Mucosa of gallbladder (tissue), 1 donor: ENCODE results near the gene PRKAG2. TPM values are rescaled to one million over a fixed set of nuclear protein-coding genes. Genes with fewer than 3 reads are reported as not detected.

Experiments used
- DNase-seq: peaks from one replicate; pipeline ENCODE4 v3.0.0-alpha.2; 2020; ENCODE audit warnings: low spot score
- total RNA-seq: library from RNA; stranded (reverse); gene quantifications from one replicate; pipeline ENCODE4 v1.2.1, GENCODE V29; 2021
- donor health status: DM: no; HTN: no; CAD: no.

The PRKAG2 gene
- total RNA-seq, 1 donor from 2014 or later = 54.8 TPM

DNA sequence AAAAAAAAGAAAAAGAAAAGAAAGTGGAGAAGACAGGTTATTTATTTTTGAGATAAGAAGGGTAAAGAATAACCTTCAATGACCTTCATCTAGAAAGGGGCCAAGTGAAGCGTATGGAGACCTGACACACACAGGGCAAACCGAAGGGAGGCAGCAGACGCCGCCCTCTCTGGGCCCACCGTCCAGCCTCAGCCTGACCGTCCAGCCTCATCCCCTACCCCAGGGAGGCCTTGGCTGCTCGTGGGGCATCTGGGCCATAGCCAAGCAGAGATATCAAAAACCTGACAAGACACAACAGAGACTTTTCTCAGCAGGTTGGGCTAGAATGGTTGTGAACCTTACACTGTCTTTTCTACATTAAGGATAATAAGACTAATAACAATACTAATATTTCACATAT is 10.9 kb downstream of the PRKAG2 start:
- DNase-seq = no peak

DNA sequence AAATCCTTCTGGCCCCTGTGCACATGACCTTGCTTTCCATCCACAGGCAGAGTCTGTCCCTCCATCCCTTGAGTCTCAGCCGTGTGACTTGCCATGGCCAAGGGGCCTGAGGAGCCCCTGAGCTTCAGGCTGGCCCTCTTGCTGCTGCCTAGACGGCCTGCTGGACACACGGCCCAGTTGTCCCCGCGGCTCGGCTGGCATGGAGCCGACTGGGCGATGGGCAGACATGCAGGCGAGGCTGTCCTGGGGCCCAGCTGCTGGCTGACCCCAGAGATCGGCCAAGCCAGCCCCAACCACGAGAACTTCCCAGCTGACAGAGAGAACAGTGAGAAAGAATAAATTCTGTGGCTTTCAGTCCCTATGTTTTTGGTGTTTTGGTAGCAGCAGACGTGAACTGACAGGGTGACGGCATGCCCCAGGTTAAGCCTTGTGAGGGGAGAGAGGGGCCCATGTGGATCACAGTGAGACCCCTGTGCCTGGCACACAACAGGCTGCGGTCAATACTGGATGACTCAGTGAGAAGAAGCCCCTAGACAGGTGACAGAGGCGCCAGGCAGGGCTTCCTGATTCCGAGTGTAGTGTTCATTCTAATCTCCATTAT is 11.7 kb downstream of the PRKAG2 start:
- DNase-seq = no peak

DNA sequence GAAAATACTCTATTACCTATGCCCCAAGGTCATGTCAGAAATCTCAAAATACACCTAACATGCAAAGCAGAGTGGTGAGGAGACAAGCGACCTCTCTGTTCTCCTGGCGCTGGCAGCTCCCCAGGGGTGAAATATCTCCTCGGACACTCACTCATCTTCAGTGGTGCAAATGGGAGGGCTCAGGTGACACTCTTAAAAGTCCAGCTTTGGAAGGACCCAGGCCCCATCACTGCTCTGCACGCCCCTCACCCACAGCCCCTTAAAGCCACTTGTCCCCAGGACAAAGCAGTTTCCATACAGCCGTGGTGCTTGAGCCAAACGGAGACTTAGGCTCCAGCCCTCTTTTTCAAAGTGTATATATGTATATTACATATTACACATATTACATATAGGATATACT is 12.4 kb downstream of the PRKAG2 start:
- DNase-seq = no peak

DNA sequence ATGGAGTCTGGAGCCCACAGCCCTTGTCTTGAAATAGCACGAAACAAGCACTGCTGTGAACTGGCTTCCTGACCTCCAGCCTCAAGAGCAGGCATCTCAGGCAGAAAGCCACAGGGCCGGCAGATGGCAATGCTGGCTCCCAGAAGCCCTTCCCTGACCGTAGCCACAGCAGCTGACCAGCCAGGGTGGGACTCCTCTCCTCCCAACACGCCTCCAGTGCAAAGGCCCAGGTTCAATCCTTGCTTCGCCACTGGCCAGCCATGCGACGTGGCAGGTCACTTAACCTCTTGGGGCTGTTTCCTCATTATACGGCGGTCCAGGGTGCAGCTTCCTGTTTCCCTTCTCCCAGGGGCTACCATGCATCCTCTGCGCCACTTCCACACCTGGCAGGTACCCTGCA is 12.8 kb downstream of the PRKAG2 start:
- DNase-seq = no peak

DNA sequence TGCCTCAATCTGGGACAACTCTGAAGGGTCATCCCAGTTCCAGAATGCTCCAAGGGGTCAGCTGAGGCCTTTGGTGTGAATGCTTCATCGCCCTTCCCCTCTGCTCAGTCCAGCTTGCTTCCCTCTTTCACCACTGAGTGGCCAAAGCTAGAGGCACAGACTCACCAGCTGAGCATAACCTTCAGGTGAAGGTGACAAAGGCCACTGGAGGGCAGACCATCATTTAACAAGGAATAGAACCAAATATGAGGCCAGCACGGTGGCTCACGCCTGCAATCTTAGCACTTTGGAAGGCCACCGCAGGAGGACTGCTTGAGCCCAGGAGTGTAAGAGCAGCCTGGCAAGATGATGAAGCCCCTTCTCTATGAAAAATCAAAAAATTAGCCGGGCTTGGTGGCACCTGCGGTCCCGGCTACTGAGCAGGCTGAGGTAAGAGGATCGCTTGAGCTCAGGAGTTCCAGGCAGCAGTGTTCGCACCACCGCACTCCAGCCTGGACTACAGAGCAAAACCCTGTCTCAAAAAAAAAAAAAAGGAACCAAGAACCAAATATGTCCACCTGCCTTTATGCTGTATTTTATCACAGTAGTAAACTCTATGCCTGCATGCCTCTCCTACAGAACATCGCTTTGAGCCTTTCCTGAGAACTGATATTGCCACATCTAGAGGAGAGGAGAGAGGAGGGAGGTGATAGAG is 13.4 kb downstream of the PRKAG2 start:
- no peak for DNase-seq

DNA sequence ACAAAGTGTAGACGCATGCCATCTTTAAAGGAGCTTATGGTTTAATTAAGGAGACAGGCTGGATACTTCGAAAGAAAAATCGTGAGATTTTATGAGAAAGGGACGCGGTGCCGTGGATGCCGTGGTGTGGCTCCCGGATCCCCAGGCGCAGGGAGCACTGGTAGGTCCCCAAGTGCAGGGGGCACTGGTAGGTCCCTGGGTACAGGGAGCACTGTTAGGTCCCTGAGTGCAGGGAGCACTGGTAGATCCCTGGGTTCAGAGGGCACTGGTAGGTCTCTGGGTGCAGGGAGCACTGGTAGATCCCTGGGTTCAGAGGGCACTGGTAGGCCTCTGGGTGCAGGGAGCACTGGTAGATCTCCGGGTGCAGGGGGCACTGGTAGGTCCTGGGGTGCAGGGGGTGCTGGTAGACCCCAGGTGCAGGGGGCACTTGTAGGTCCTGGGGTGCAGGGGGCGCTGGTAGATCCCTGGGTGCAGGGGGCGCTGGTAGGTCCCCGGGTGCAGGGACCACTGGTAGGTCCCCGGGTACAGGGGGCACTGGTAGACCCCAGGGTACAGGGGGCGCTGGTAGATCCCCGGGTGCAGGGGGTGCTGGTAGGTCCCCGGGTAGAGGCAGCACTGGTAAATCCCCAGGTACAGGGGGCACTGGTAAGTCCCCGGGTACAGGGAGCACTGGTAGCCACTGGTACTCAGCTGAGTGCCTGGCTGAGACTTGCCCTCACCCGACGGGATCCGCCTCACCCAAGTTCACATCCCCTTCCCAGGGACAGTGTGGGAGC is 14.1 kb downstream of the PRKAG2 start:
- no peak for DNase-seq

DNA sequence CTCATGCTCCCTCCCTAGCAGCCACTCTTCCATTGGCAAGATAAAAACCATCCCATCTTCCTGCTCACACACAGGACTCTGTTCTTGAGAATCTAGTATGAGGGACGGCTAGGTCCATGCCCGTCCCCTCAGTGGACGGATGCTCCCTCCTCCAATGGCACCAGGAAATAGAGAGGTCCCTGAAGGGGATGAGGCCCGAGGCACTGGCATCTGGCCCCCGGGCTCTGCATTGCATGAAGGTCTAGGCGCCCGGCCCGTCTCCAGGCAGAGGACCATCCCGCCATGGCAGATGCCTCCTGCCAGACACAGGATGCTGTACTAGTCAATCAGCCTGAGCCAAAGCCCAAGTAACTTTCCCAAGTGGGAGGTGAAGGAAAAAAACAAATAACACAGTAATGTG is 15.0 kb downstream of the PRKAG2 start:
- no peak for DNase-seq

DNA sequence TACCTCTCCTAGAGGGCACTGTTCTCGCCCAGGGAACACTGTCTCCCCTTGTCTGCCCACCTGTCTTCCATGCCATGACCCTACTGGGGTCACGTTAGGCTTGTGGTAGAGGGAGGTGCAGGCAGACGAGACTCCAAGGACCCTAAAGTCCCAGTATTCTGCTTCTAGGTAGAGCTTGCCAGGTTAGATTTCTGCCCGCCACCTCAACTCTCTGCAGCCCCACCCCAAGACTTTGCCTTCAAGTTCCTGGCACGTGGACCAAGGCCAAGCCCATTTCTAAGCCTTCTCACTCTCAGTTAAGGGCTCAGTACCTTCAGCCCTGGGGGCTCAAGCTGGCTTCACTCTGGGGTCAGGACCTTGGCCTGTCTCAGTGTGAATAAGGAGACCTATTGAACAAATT is 16.1 kb downstream of the PRKAG2 start:
- DNase-seq = no peak

DNA sequence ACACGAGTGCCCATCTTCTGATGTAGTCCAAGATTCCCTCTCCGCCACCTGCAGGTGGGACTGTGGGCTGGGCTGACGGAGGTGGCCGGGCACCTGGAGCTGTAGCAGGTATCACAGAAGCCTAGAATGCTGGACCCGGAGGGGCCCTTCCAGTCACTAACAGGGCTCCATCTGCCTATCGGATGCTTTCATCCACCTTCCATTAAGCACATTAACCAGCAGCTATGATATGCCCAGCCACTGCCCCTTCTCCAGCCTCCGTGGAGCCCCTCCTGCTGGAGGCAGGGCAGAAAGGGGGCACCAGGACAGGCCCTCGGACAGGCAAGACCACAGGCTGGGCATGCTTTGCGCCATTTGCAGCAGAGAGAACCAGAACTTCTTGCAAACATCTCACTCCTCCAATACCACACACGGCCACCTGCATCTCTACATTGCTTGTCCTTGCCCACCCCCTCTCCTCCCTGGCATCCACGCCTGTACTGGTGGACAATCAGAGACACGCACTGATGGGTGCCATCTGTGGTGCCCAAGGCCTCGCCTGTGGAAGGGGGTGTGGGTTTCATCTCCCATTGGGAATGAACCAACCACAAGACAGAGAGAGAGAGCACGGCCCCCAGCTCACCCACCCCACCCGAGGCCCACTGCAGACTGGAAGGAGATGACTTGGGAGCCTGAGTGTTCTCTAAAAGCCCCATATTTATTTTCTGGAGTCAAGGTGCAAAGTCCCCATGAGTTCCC is 16.8 kb downstream of the PRKAG2 start:
- DNase-seq = no peak

DNA sequence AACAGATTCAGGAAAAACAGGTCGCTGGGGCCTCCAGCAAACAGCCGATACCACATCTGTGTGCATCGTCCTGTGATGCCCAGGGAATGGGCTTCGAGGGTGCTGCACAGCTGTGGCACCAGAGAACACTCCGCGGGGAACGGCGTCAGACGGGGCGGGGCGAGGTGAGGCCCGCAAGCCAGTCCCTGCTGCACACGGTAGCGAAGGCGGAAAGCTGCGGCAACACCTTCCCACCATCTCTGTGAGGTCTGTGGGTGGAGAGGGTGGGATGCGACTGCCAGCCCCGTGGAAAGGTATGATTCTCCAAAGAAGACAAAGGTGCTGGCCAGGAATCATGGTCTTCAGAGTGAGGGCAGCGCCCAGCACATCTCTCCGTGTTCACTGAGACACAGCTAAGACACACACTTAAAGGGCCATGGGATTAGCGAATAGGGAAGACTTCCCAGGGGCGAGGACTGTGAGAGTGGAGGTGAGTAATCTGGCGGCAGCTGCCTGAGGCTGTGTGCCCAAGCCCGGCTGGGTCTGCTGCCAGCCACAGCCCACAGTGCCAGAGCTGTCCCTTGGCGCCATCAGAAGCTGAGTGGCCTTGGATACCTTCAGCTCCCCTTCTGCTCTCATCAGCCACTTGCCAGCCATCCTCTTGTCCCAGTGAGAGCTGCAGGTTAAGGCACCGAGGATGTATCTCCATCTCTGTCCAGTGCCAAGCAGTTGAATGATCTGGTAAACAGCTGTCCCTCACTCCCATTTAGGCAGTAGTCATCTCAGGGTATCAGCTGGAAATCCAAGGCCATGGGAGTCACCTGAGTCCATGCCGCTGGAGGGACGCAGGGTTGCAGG is 17.6 kb downstream of the PRKAG2 start:
- no peak for DNase-seq

DNA sequence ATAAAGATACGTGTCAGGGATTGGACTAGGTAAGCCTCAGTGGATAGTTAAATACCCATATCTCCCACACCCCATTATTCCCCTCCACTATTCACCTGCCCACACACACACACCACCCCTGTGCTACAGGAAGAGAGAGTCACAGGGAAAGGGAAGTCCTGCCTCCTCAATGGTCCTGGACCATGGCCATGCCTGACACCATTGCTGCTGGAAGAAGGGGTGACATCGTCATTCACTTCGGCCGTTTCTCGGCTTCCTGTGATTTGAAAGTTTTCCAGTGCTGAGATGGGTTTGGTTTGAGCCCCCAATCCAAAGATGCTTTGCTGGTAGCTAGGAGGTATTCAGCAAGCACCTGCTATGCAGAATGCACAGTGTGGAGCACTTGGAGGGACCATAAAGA is 18.5 kb downstream of the PRKAG2 start:
- DNase-seq = no peak

DNA sequence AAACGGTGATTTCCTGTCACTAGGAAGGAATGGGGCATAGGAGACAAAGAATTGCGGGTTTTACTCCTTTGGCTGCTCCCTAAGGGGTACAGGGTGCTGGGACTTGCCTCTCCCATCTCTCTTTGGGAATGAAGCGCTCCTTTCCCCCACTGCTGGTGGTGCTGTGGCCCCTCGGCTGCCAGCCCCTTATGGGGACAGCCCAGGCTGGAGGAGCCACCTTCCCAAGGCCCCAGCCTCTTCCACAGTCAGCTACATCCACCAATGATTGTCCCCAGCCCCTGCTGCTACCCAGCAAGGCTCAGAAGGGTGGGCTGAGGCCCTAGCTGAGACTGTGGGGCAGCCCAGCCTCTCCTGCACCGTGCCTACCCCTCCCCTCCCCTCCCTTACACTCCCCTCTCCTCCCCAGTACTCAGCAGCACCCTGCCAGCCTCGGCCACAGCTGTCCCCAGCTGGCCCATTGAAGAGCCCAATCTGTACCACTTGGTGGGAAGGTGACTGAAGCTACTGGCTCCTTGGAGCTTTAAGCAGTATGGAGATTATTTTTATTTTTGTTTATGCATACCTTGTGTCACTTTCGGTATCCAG is 19.0 kb downstream of the PRKAG2 start:
- no peak for DNase-seq

DNA sequence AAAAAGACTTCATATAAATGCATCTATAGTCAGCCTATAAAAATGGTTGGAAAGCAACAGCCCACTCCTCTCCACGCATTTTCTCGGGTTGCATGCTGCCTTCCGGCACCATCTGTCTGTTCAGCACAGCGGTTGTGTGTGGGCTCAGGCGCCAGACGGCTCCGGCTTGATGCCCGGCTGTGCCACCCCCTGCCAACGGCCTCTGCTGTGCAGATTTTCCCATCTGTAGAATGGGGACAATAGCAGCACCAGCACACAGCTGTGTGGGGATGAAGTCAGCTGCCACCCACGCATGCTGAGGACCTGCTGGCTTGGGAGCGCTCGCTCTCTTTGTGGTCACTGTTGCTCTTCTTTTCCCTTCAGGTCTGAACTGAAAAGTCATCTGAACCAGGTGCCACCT is 19.5 kb downstream of the PRKAG2 start:
- DNase-seq = no peak

DNA sequence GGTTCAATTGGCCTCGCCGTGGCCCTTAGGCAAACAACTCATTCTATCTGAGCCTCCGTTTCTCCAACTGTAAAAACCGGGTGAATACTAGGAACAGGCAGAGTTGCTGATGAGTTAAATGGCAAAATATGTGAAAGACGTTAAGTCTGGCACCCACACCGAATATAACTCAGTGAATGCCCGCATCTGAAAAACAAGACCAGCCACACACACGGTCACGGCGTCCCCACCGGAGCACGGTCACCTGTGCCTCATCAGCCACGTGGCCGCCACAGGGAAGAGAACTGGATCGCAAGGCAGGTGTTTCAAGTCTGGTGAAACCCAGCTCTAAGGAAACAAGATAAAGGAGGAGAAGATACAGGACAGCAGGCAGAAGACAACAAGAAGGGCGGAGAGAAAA is 20.4 kb downstream of the PRKAG2 start:
- no peak for DNase-seq

DNA sequence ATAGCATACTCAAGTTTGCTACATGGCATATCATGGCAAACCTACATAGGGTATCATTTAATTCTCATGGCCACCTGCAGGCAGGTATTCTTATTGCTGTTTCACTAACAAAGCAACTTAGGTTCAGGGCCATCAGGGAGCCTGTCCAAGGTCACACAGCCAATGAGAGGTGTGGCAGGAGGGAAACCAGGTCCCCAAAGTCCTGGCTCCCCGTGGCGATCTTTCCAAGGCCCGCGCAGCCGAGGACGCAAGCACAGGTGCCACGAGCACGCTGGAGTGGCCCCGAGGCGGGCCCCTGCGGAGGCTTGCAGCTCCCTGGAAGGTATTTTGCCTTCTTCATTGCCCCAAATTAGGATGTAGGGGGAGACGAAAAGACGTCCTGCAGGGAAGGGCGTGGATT is 20.8 kb downstream of the PRKAG2 start:
- DNase-seq = no peak

DNA sequence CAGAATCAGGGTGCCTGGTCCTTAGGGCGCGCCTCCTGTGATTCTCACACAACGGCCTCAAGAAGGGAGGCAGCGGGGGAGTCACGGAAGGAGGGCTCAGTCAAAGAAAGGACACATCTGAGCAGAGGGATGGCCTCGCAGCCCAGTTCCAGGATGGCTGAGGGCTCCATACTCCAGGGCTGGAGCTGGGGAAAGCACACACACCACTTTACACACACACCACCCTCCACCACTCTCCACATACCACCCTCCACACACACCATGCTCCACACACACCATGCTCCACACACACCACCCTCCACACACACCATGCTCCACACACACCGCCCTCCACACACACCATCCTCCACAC is 22.2 kb downstream of the PRKAG2 start:
- DNase-seq = no peak

DNA sequence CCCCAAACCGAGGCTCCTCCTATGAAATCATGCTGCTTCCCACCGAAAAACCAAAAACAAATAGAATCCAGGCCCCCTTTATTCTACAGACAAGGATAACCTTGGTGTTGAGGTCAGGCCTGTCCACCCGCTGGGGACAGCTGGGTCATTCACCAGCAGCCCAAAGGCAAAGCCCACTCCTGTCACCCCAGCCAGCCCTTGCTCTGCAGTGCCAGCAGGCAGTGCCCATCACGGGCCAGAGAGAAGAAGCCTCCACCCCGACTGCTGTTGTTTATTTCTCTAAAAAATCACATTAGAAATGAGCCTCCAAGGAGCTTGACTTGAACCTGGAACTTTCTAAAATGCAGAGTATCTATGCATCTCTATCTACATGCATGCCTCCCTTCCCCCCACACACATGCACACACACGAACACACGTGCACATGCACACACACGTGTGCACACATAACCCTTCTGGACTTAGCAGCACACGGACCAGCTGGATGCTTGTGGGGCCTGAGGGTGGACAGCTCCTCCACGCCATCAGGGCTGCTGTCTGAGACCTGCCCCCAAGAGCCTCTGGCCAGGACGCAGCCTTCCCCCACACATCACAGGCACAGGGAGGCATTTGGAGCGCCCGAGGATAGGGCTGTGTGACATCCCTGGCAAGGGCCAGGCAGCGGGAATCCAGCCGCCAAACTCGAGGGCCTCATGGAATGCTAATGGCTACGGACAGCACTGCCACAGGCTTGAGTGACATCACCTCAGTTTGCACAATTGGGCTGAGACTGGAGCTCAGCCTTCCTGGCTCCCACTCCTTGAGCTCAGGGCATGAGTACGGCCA is 22.8 kb downstream of the PRKAG2 start:
- DNase-seq = no peak

DNA sequence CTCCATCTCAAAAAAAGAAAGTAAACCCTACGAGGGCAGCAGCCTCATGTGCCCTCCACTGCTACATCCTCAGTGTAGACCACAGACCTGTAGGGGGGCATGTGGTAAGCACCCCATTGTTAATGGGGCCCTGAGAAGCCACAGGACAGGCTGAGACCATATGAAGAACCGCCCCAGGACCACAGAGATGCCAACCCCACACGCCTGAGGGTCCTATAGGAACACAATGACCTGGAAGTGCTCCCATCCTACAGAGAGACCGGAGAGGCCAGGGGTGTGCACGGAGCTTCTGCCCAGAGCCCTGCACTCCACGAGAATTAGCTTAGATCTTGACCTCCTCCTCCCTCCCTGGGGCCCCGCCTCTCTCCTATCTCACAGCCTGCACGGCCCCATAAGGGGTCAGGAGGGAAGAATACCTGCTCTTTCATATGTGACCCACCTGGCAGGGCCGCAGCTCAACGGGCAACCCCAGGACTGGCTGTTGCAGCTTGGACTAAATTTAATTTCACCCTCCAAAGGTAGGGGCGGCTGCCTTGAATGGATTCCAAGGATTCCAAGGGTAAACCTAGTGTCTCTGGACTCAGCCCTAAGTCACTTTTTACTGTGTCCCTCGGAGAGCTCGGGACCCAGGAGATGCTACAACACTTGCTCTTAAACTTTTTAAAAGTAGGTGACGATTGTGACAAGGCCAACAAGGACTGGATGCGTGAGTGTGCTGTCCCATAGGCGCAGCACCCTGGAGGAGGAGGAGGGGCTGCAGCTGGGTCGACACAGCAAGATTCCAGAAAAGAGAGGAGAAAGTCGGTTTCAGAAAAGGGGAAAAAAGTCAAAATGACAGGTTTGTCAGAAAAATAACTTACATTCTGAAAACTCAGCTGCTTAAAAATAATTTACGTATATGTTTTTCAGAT is 24.2 kb downstream of the PRKAG2 start:
- no peak for DNase-seq

DNA sequence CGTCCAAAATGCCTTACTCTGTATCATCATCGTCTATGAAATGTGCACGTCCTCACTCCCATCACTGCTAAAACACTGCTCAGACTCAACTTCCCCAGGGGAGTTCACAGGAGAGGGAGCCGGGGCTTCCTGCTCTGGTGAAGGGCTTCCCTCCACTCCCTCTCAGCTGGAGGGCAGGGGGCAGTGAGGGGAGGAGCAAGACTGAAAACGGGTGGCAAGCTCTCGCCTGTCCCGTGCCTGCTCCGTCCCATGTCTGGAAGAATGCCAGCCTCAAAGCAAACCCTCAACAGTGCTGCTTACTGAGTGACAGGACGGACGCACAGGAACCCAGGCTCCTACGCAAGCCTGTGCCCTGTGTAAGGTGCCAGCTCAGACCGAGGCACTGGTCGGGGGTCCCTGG is 25.1 kb downstream of the PRKAG2 start:
- DNase-seq = peak; percentile 28
